DOHH2 (cell line): ENCODE results near the gene NUP210L.

ENCODE experiments used
- H3F3A ChIP-seq: fragments of 200-600 bp; sonication (generic), shearing (Covaris generic); 2 replicates; pipeline ENCODE4 v1.6.0; 2016; ENCODE audit warnings: antibody characterized with exemption, mild to moderate bottlenecking; ENCODE audit not compliant: control insufficient read depth, insufficient read depth
- H3K27ac ChIP-seq: fragments of 200-600 bp; sonication (generic); 2 replicates; pipeline ENCODE4 v1.5.1; 2014; ENCODE audit warnings: low read depth, mild to moderate bottlenecking, low read length, moderate library complexity
- H3K27me3 ChIP-seq: fragments of 200-600 bp; sonication (generic); 2 replicates; pipeline ENCODE4 v1.6.1; 2014; ENCODE audit warnings: mild to moderate bottlenecking, low read length, mixed read lengths; ENCODE audit not compliant: control insufficient read depth
- H3K36me3 ChIP-seq: fragments of 200-600 bp; sonication (generic); 2 replicates; pipeline ENCODE4 v1.6.1; 2014; ENCODE audit warnings: mild to moderate bottlenecking, low read length, moderate library complexity, mixed read lengths; ENCODE audit not compliant: control insufficient read depth
- H3K4me1 ChIP-seq: fragments of 200-600 bp; sonication (generic); 2 replicates; pipeline ENCODE4 v1.6.1; 2014; ENCODE audit warnings: mild to moderate bottlenecking, low read length, mixed read lengths; ENCODE audit not compliant: control insufficient read depth
- H3K4me2 ChIP-seq: fragments of 200-600 bp; sonication (generic); 2 replicates; pipeline ENCODE4 v1.6.0; 2014; ENCODE audit warnings: mild to moderate bottlenecking, low read length, moderate library complexity
- H3K4me3 ChIP-seq: fragments of 200-600 bp; sonication (generic); 2 replicates; pipeline ENCODE4 v1.5.1; 2014; ENCODE audit warnings: mild to moderate bottlenecking, low read length, mixed read lengths
- H3K79me2 ChIP-seq: fragments of 200-600 bp; sonication (generic); 2 replicates; pipeline ENCODE4 v1.6.1; 2014; ENCODE audit warnings: mild to moderate bottlenecking, low read length, mixed read lengths; ENCODE audit not compliant: control insufficient read depth
- H3K9me2 ChIP-seq: fragments of 200-600 bp; sonication (generic); replicated peaks from 2 replicates; pipeline ENCODE4 v1.6.1; 2014; ENCODE audit warnings: mild to moderate bottlenecking, low read length, mixed read lengths; ENCODE audit not compliant: control insufficient read depth
- H3K9me3 ChIP-seq: fragments of 200-600 bp; sonication (generic); 2 replicates; pipeline ENCODE4 v1.6.1; 2014; ENCODE audit warnings: antibody characterized with exemption, low read length, mixed read lengths; ENCODE audit not compliant: control insufficient read depth, insufficient read depth
- H4K20me1 ChIP-seq: fragments of 200-600 bp; sonication (generic); 2 replicates; pipeline ENCODE4 v1.6.0; 2014; ENCODE audit warnings: low read depth, mild to moderate bottlenecking, antibody characterized with exemption, low read length, moderate library complexity; ENCODE audit not compliant: control insufficient read depth, insufficient read depth
- EZH2phosphoT487 ChIP-seq: fragments of 200-600 bp; sonication (generic); IDR thresholded peaks from 2 replicates; pipeline ENCODE4 v1.6.1; 2017; ENCODE audit warnings: borderline replicate concordance, mild to moderate bottlenecking, antibody characterized with exemption, low read length, moderate library complexity, mixed read lengths
- TF ChIP-seq, protein P1 (sequence below): fragments of 200-600 bp; sonication (generic); IDR thresholded peaks from one replicate; pipeline ENCODE4 v1.5.1; 2014; ENCODE audit warnings: antibody characterized with exemption, mild to moderate bottlenecking, low read depth, low read length; ENCODE audit not compliant: poor library complexity, severe bottlenecking

Gene NUP210L

GRCh38 chr1:153953859-153954365, 201.0 kb downstream of the NUP210L start:
- peaks cover 4% of the 10 kb centered on the region for H3F3A ChIP-seq
- no peaks in the 10 kb centered on the region for H3K27me3 ChIP-seq
- no peaks in the 10 kb centered on the region for H3K9me2 ChIP-seq
- H4K20me1 ChIP-seq, result peaks cover 19% of the 10 kb centered on the region; the same call in 1 of the 2 replicates
- no peak overlapping the region for H3K4me2 ChIP-seq
- H3K36me3 ChIP-seq, result peaks cover 82% of the 10 kb centered on the region
- H3K9me3 ChIP-seq, result no peaks in the 10 kb centered on the region
- H3K79me2 ChIP-seq, result peaks cover 67% of the 10 kb centered on the region
- H3K27ac ChIP-seq, result no peak overlapping the region
- H3K4me3 ChIP-seq, result no peak overlapping the region
- TF ChIP-seq, protein P1, sequence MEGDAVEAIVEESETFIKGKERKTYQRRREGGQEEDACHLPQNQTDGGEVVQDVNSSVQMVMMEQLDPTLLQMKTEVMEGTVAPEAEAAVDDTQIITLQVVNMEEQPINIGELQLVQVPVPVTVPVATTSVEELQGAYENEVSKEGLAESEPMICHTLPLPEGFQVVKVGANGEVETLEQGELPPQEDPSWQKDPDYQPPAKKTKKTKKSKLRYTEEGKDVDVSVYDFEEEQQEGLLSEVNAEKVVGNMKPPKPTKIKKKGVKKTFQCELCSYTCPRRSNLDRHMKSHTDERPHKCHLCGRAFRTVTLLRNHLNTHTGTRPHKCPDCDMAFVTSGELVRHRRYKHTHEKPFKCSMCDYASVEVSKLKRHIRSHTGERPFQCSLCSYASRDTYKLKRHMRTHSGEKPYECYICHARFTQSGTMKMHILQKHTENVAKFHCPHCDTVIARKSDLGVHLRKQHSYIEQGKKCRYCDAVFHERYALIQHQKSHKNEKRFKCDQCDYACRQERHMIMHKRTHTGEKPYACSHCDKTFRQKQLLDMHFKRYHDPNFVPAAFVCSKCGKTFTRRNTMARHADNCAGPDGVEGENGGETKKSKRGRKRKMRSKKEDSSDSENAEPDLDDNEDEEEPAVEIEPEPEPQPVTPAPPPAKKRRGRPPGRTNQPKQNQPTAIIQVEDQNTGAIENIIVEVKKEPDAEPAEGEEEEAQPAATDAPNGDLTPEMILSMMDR, result no peak
- TF ChIP-seq EZH2phosphoT487, result no peak
- H3K4me1 ChIP-seq, result peaks cover 49% of the 10 kb centered on the region

DNA sequence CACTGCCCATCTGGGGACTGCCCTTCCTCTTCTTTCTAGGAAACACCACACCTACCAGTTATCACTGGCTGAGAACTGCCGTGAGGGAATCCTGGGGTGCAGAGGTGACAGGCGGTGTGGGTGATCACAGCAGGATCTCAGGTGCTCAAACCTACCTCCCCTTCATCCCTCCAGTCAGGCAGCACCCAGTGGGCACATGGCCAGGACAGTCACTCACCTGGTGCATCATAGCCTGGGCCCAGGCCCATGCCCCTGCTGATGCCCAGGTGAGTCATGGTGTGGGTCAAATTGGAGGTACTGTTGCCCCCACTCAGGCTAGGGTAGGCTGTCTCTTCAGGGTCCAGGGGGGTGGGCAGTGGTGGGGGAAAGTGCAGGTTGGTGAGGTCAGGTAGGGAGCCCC, 203.1 kb downstream of the NUP210L start:
- H4K20me1 ChIP-seq, result peaks cover 19% of the 10 kb centered on the region; the same call in 1 of the 2 replicates
- peaks cover 63% of the 10 kb centered on the region for H3K4me1 ChIP-seq
- no peaks in the 10 kb centered on the region for H3K9me3 ChIP-seq
- H3K27ac ChIP-seq, result no peak overlapping the region
- H3K36me3 ChIP-seq, result peaks cover 88% of the 10 kb centered on the region
- no peaks in the 10 kb centered on the region for H3K27me3 ChIP-seq
- H3K79me2 ChIP-seq, result peaks cover 50% of the 10 kb centered on the region
- H3K4me2 ChIP-seq, result no peak overlapping the region
- peaks cover 19% of the 10 kb centered on the region for H3F3A ChIP-seq
- TF ChIP-seq, protein P1, result no peak
- no peak for TF ChIP-seq EZH2phosphoT487
- H3K4me3 ChIP-seq, result no peak overlapping the region
- H3K9me2 ChIP-seq, result no peaks in the 10 kb centered on the region

DNA sequence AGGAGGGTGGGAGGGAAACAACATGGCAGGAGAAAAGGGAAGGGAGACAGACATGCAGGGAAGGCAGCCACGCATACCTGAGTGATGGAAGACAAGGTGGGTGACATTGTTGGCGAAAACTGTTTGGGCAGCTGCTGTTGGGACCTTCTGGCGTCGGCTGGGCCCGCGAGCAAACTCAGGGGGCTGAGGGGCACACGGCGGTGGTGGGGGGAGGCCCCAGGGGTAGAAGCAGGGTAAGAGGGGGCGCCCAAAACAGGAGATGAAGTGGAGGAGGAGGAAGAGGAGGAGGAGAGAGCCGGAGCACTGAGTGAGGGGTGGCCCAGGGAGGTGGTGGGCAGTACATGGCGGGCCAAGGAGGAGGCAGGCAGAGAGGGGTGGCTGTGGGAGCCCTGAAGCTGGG, 203.7 kb downstream of the NUP210L start:
- Histone ChIP-seq H3F3A (peaks cover 21% of the 10 kb centered on the region), H3K79me2 (peaks cover 44% of the 10 kb centered on the region), H3K27ac (no peak overlapping the region), H3K27me3 (no peaks in the 10 kb centered on the region), H3K4me3 (no peak overlapping the region), H3K4me2 (no peak overlapping the region), H3K9me2 (no peaks in the 10 kb centered on the region), H4K20me1 (peaks cover 17% of the 10 kb centered on the region; the same call in 1 of the 2 replicates), H3K9me3 (no peaks in the 10 kb centered on the region), H3K4me1 (peaks cover 61% of the 10 kb centered on the region), H3K36me3 (peaks cover 84% of the 10 kb centered on the region)
- TF ChIP-seq, protein P1, result no peak
- no peak for TF ChIP-seq EZH2phosphoT487
